T-helper 2 cell (primary cell): ENCODE results near the gene ACER2.
A peak's percentile ranks its signal among the peaks of the same experiment; 100 is the strongest.
"Not testable (repeated sequence)": the region's sequence is repeated elsewhere in the genome, so short reads cannot be mapped to it uniquely, and the experiment has no call there.

Experiments used
- DNase-seq, 5 experiments: peaks; one replicate each; pipeline versions ENCODE4 v3.0.0 to v3.0.0-alpha.2; 2012 to 2022

Gene ACER2

DNA sequence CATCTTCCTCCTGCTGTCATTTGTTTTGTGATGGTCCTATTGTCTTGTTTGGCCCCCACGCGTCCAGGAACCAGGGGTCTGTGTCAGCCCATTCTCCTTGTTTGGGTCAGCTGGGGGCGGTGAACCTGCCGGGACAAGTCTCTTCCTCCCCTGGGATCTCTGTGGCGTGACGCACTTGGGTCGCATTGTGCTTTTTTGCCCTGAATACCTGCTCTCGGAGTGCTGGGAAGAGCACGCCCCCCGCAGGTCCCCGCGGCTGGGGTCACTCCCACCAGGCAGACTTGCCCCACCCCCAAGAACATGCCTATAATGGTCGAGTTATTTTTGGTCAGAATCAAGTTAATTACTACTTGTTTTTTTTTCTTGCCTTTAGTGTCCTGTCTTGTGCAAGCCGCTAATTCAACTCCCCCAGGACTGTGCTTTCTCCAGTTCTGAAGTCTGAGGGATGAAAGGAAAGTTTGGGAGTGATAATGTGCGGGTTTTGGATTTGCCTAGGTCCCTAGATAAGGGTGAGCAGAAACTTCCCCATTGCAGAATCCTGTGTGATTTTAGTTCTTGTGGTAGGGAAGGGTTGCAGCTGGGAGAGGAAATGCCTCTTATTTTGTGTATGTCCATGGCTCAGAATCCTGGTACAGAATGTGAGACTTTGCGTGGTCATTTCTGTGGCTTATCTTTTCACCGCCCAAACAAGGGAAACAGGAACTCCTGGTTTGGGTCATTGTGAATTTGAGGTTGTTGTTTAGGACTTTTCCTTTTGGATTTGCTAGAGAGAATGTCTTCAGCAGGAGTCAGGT lies 789 bp downstream of the ACER2 start:
- peak in 2 of 5 experiments; percentile 8 to 13 for DNase-seq

DNA sequence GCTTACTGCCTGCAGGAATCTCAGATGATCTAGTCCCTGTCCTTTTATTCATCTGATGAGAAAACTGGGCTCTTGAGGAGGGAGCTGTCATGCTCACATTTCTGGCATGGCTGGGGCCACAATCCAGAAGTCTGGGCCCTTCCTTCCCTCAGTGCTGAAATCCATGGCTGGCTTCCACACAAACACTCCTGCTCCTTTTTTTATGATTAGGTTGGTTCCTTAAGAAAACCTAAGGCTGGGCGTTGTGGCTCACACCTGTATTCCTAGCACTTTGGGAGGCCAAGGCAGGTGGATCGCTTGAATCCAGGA lies 1.3 kb downstream of the ACER2 start:
- no peak for DNase-seq

DNA sequence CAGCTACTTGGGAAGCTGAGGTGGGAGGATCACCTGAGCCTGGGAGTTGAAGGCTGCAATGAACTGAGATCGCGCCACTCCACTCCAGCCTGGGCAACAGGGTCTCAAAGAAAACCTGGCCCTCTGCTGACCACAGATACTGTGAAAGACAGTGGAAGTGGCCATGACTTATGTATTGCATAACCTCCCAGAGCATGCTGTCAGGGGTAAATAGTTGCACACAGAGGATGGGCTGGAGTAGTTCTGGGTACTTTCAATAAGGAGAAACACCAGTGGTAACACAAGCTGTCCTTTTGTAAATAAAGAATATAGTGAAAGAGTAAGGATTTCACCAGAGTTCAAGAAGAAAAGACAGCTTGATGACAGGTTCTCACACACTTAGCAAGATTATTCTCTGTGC lies 1.8 kb downstream of the ACER2 start:
- no peak for DNase-seq

DNA sequence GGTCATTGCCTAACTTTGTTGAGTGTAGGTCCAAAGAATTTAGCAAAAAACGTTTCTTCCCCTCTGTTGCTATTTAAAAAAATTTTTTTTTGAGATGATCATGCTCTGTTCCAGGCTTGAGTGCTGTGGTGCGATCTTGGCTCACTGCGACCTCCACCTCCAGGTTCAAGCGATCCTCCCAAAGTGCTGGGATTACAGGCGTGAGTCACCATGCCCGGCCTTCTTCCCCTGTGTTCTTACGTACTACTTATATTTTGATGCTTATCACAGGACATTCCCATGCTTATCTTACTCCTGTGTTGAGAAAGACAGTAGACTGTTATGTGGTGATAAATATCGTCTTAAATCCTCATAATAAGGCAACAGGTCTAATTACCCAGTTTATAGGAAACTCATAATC lies 2.5 kb downstream of the ACER2 start:
- DNase-seq, result no peak

DNA sequence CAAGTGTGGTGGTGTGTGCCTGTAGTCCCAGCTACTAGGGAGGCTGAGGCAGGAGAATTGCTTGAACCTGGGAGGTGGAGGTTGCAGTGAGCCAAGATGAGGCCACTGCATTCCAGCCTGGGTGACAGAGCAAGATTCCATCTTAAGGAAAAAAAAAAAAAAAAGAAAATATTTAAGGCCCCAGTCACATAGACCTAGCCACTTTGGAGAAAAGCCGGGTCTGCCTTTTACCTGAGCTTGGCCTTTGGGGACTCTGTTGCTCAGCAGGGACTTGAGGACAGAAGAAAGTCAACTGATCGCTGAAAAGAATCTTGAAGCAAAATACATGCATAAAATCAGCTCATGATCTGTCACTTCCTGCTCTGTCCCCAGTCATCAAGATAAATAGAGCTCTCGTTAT lies 4.6 kb downstream of the ACER2 start:
- not testable (repeated sequence) for DNase-seq

DNA sequence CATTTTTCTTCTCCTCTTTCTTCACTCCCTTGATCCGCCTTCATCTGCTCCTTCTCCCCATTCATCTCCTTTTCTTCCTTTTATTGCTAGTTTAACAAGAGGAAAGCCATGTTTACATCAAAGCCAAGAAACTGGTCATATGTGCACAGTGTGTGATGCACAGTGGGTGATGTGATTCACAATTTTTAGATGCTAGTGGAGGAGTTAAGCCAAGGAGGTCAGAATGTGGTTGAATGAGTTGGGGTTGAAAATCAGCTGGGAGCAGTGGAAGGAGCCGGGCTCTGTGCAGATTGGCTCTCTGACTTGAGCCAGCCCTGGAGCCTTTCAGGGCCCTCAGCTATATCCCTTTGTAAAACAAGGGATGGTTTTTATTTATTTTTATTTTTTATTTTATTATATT lies 7.3 kb downstream of the ACER2 start:
- no peak for DNase-seq

DNA sequence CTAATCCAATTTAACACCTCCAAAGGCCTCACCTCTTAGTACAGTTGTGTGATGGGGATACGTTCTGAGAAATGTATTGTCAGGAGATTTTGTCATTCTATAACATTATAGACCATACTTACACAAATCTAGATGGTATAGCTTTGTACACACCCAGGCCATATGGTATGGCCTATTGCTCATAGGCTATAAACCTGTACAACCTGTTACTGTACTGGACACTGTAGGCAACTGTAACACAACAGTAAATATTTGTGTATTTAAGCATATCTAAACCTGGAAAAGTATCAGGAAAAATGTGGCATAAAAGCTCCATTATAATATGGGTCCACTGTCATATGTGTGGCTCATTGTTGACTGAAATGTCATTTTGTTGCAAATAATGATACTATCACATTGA lies 12.1 kb downstream of the ACER2 start:
- DNase-seq, result no peak

DNA sequence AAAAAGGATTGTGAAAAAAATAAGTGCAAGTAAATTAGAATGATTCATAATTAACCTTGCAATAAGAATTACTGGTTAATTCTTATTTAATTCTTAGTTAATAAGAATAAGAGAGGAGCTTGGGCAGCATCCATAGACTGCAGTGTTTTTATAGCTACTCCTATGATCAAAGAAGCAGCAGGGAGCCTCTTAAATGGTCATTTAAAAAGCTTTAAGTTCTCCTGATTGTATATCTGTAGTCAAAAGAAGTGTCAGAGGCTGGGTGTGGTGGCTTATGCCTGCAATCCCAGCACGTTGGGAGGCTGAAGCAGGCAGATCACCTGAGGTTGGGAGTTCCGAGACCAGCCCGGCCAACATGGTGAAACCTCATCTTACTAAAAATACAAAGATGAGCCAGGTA lies 14.4 kb downstream of the ACER2 start:
- DNase-seq, result no peak

DNA sequence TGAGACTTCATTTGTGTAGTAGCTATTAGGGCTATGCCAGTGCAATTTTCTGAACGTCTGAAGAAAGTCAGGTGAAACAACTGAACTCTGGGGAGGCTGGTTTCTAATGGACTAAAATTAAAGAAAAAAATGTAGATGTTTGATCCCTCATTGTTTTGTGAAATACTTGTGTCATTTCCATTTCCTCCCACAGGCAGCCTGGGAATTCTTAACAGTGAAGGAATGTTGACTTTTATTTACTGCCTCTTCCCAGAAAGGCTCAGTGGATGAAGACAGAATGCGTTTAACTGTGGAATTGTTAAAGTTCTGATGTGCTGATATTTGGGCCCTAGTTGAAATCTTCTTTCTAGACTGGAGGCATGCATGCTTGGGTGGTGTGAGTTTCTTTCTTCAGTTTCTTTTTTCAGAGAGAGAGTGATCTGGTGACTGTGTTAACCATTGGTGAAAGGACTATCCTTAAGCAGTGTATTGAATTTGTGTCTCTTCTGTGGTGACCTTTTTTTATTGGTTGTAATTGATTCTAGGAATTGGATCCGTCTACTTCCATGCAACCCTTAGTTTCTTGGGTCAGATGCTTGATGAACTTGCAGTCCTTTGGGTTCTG lies 15.5 kb downstream of the ACER2 start:
- DNase-seq, result no peak

DNA sequence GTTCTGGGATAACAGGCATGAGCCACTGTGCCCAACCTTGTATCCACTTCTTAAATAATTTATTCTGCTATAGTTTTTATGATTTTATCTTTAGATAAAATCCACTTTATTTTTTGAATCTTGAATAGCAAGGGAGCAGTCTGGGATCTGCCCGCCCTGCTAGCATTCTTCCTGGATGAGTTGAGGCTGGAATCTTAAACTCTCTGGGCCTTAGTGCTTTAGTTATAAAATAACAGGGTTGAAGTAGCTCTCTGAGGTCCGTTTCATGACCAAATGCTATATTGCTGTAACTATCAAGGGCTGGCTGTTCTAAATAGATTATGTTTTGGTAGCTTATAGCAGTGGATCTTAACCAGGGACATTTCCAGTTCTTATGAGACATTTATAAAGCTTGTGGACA lies 20.8 kb downstream of the ACER2 start:
- no peak for DNase-seq

DNA sequence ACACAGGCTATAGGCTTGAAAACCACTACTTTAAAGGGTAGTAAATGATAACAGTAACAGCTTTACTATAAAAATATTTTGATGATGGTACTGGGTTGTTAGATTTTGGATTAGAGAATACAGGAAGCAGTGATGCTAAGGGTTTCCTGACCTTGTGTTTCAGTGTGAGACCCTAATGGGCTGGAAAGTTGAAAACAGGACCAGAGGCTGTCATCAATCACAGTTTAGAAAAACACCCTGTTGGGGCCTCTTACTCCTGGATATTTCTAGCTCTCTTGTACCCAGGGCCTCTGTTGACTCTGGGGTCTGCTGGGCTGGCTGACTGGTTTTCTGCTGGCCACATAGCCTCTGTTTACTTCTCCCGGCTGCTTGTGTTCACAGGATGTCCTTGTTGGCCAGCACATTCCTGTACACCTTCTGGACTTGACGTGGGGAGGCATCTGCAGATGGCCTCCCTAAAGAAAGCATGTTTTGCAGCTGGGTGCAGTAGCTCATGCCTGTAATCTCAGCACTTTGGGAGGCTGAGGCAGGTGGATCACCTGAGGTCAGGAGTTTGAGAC lies 21.5 kb downstream of the ACER2 start:
- no peak for DNase-seq

DNA sequence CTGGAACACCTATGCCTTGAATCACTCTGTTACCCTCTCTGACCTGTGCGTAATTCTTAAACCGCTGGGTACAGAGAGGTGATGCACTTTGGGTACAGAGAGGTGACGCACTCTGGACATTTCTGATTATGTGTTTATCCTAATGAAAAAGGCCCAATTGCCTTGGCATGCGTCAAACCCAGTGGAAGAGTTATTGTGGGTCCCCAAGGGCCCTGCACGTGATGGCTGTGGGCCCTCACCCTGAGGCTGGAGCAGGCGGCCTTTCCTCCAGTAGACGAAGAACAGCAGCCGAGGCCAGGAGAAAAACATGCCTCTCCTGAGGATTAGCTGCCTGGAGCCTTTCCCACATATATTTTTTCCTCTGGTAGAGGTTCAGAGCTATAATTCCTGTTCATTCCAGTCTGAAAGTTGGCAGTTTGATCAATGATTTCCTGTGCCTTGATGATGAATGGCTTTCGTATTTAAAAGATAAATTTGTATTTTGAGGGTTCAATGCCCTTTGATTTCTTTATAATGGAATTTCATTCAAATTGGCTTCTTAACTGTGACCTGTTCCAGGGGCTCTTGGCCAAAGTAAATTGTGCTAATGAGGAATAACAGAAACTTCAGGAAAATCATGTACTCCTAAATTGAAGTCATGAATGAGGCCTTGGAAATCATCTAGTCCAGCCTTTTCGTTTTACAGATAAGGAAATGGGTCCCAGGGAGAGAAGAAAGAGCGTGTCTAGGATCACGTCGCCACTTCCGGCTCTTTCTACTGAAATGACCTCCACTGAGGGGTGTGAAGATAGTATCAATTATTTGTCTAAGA lies 22.8 kb downstream of the ACER2 start:
- peak in 1 of 5 experiments; percentile 26 for DNase-seq

DNA sequence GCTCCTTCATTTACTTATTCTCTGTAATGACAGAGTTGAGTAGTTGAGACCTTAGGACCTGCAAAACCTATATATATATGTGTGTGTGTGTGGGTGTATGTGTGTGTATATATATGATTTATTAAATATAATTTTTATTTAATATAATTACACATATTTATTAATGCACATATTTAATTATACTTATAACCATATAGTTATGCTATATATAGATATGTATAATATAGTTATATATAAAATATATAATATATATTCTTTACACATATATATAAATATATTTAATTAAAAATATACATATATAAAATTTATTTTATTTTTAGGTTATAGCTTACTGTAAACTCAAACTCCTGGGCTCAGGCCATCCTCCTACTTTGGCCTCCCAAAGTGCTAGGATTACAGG lies 23.7 kb downstream of the ACER2 start:
- no peak for DNase-seq

DNA sequence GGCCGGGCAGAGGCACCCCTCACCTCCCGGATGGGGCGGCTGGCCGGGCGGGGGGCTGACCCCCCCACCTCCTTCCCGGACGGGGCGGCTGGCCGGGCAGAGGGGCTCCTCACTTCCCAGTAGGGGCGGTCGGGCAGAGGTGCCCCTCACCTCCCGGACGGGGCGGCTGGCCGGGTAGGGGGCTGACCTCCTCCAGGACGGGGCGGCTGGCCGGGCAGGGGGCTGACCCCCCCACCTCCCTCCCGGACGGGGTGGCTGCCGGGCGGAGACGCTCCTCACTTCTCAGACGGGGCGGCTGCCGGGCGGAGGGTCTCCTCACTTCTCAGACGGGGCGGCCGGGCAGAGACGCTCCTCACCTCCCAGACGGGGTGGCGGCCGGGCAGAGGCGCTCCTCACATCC lies 24.9 kb downstream of the ACER2 start:
- not testable (repeated sequence) for DNase-seq

DNA sequence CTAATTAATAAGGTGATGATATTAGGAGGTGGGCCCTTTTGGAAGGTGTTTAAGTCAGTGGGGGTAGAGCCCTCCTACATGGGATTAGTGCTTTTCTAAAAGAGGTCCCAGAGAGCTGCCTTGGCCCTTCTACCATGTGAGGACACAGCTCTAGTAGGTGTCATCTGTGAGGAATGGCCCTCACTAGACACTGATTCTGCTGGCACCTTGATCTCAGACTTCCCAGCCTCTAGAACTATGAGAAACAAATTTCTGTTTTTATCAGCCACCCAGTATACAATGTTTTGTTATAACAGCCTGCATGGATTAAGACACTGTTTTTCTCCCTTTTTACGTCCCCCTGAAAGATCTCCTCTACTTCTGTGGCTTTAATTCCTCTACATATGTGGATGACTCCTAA lies 31.6 kb downstream of the ACER2 start:
- no peak for DNase-seq

DNA sequence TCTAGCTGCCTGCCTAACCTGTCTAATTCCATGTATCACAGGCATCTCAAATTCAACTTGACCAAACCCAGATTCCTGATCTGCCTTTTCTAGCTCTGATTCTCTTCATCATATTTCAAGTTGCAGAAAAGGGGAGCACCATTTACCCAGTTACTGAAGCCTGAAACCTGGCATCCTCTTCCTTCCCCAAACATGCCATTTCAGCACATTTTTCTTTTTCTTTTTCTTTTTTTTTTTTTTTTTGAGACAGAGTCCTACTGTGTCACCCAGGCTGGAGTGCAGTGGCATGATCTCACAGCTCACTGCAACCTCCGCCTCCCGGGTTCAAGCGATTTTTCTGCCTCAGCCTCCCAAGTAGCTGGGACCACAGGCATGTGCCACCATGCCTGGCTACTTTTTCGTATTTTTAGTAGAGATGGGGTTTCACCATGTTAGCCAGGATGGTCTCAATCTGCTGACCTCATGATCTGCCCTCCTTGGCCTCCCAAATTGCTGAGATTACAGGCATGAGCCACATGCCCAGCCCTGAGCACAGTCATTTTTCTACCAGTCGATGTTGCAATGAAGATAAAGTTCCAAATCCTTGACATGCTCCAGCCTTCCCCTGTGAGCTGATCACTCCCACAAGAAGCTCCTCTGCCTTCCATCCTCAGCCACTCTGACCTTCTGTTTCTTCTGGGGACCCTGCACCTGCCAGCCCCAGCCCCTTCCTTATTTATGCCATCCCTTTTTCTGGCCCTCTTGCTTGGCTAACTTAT lies 32.2 kb downstream of the ACER2 start:
- DNase-seq, result no peak

DNA sequence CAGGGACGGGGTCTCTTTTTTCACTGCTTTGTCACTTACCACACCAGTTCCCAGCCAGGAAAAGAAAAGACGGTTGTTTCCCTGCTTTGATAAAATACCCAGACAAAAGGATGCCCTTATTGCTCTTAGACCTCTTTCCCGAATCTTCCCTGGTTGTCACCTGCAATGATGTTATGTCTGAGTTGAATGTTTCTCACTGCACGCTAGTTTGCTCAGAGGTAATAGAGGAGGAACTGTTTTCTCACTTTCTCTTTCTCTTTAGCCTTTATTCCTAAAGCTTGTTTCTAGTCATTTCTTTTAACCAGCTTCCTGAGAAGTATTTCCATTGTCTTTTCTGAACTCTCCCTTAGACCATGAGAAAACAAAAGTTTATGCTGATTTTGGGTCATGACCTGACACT lies 32.9 kb downstream of the ACER2 start:
- peak in 1 of 5 experiments; percentile 55 for DNase-seq

DNA sequence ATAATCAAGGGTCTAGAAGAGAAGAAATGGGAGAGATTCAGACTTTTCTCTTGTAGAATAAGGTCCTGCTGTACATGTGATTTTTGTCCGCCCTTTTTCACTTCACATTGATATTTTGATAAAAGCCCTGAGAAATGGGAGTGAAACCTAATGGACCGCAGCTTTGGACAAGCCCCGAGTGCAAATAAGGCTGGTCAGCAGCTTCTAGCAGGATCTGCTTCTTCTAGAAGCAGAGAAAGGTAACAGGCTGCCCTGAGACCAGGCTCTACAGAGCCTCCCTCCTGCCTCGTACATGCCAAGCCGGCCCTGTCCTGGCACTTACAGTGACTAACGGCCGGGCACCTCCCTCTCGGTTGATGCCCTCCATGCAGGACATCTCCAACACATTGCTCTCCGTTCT lies 33.4 kb downstream of the ACER2 start:
- DNase-seq, result no peak

DNA sequence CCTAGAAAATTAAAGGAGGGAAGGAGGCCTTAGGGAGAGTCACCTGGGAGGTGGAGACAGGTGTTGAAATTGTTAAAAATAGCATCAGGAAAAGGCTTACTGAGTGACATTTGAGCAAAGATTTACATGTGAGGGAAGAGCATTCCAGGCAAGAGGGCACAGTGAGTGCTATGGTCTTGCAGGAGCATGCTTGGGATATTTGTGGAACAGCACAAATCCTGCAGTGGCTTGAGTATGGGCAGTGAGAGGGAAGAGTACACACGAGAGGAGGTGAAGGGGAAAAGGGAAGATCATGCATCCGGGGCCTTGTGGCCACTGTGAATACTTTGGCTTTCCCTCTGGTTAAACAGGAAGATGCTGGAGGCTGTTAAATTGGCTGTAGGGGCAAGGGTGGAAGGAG lies 36.6 kb downstream of the ACER2 start:
- no peak for DNase-seq

DNA sequence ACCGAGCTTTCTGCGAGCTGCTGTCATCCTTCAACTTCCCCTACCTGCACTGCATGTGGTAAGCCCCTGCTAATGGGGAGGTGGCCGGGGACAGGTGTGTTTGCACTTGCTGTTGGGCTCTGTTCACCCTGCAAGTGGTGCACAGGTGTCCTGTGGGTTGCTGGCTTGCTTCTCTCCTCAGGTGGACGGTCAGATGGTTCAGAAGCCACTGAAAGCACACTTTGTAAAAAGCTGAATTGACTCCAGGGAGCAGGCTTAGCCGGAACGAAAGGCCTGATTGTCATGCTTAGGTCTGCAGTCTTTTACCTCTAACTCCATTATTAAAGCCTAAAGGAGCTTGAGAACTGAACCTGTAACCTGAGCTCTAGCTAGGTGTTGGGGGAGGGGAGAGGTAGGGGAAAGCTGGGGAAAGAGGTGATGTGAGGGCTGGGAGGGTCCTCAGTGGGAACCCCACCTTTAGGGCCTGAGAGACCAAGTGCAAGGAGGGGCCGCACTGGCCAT lies 37.6 kb downstream of the ACER2 start:
- DNase-seq, result no peak

DNA sequence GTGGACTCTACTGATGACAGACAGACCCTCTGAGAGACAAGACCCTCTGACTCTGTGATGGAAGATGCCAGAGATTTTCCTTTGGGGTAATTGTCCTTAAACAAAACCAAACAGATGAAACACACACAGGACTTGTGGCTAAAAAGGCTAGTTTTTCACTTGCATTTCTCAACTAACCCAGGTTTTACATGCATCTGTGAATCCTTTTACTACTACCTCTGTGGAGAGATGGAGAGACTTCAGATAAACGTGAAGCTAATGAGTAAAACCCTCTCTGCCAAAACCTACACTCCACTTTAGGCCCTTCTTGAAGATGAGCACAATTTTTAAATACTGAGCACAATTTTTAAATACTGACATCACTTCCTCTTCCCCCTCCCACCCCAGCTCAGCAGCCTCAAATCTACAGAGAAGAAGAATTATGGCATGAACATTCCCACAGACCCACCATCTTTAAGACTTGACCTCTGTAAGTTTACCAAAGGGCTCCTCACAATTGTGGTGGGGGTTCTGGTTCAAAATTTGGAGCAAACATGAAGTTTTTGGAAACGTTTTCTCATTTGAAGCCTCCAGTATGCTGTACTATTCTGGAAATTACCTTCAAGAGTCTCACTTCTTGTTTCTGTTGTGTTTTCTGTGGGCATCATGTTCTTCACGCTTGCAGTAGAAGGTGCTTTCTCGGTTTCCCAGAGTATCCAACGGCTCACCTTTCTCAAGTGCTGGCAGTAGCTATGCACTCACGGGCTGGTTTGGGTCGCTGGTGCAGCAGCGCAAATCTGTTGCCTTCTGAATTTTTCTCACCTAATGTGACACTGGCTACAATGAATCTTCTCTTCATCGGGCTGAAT lies 42.7 kb downstream of the ACER2 start:
- no peak for DNase-seq

DNA sequence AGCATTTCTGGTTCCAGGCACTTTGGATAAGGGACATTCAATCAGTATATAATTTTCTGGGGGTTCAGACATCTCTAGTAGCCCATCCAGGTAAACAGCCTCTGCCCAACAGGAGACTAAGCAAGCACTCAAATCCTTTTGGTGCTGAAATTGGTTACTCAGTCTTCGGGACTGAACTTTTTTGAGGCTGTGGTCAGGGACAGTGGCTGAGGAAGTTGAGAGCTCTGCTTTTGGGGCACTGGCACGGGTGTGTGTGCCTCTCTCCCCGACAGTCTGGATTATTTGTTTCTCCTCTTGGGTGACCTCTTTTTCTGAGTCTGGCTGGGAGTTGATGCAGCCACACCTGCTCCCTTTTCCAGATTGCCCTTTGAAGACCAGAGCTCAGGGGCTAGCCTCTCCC lies 47.6 kb downstream of the ACER2 start:
- no peak for DNase-seq
